Mononuclear cell (primary cell): Measurements from ENCODE around the gene SPATA6. TPM values are rescaled to one million over a fixed set of nuclear protein-coding genes. Genes with fewer than 3 reads are reported as not detected.
A peak's percentile ranks its signal among the peaks of the same experiment; 100 is the strongest.
"Not testable (repeated sequence)": the region's sequence is repeated elsewhere in the genome, so short reads cannot be mapped to it uniquely, and the experiment has no call there.

Experiments
- H3K27me3 ChIP-seq: 2 replicates; pipeline ENCODE4 v1.6.0; 2011; ENCODE audit warnings: low read length, control low read depth; ENCODE audit not compliant: insufficient read depth
- H3K4me1 ChIP-seq: 2 replicates; pipeline ENCODE4 v1.5.1; 2011; ENCODE audit warnings: mild to moderate bottlenecking, low read length, control low read depth; ENCODE audit not compliant: insufficient read depth
- H3K4me3 ChIP-seq: 2 replicates; pipeline ENCODE4 v1.5.1; 2011; ENCODE audit warnings: mild to moderate bottlenecking, low read length, moderate library complexity
- H3K9me3 ChIP-seq: 2 replicates; pipeline ENCODE4 v1.5.1; 2011; ENCODE audit warnings: low read depth, mild to moderate bottlenecking, control low read depth, low read length
- total RNA-seq: library from RNA; depleted of rRNA; stranded (reverse); fragments of >200 nt; gene quantifications from one replicate; pipeline ENCODE4 v1.2.3, GENCODE V29; 2012

SPATA6 gene
- total RNA-seq, 1 donor, result 4.7 TPM

- Histone ChIP-seq H3K4me3 (peak overlapping the region; percentile 58), H3K4me1 (peaks cover 27% of the 10 kb centered on the region), H3K27me3 (no peaks in the 10 kb centered on the region), H3K9me3 (no peaks in the 10 kb centered on the region)
Observed at GRCh38 chr1:48472638-48473037, 634 bp upstream of the SPATA6 start.

GRCh38 chr1:48470950-48471690 lies 884 bp downstream of the SPATA6 start:
- Histone ChIP-seq H3K4me3 (peak overlapping the region; percentile 58), H3K9me3 (no peaks in the 10 kb centered on the region), H3K27me3 (no peaks in the 10 kb centered on the region), H3K4me1 (peaks cover 27% of the 10 kb centered on the region)

GRCh38 chr1:48470481-48470855 lies 1.5 kb downstream of the SPATA6 start:
- Histone ChIP-seq H3K4me1 (peaks cover 27% of the 10 kb centered on the region), H3K27me3 (no peaks in the 10 kb centered on the region), H3K9me3 (no peaks in the 10 kb centered on the region), H3K4me3 (no peak overlapping the region)

GRCh38 chr1:48469616-48470480 lies 2.2 kb downstream of the SPATA6 start:
- H3K4me1 ChIP-seq, result peaks cover 27% of the 10 kb centered on the region
- H3K9me3 ChIP-seq, result no peaks in the 10 kb centered on the region
- no peak overlapping the region for H3K4me3 ChIP-seq
- H3K27me3 ChIP-seq, result no peaks in the 10 kb centered on the region

- no peaks in the 10 kb centered on the region for H3K9me3 ChIP-seq
- H3K4me3 ChIP-seq, result no peak overlapping the region
- peaks cover 21% of the 10 kb centered on the region for H3K4me1 ChIP-seq
Observed at GRCh38 chr1:48466594-48466993, 5.4 kb downstream of the SPATA6 start.

GRCh38 chr1:48462716-48463302 lies 9.2 kb downstream of the SPATA6 start:
- Histone ChIP-seq H3K4me3 (no peak overlapping the region), H3K27me3 (no peaks in the 10 kb centered on the region), H3K9me3 (no peaks in the 10 kb centered on the region), H3K4me1 (no peaks in the 10 kb centered on the region)

More at GRCh38 chr1:48466594-48466993, 5.4 kb downstream of the SPATA6 start:
- H3K27me3 ChIP-seq, result no peaks in the 10 kb centered on the region

- no peaks in the 10 kb centered on the region for H3K27me3 ChIP-seq
- no peak overlapping the region for H3K4me3 ChIP-seq
- no peaks in the 10 kb centered on the region for H3K9me3 ChIP-seq
- H3K4me1 ChIP-seq, result no peaks in the 10 kb centered on the region
Observed at GRCh38 chr1:48450505-48450904, 21.5 kb downstream of the SPATA6 start.

- H3K9me3 ChIP-seq, result no peaks in the 10 kb centered on the region
- H3K4me3 ChIP-seq, result no peak overlapping the region
- no peaks in the 10 kb centered on the region for H3K27me3 ChIP-seq
- no peaks in the 10 kb centered on the region for H3K4me1 ChIP-seq
Observed at GRCh38 chr1:48448932-48449331, 23.1 kb downstream of the SPATA6 start.

- H3K4me1 ChIP-seq, H3K4me3 ChIP-seq, H3K9me3 ChIP-seq, H3K27me3 ChIP-seq: not testable (repeated sequence)
Observed at GRCh38 chr1:48444186-48444585, 27.8 kb downstream of the SPATA6 start.

- Histone ChIP-seq H3K9me3 (no peaks in the 10 kb centered on the region), H3K4me3 (no peak overlapping the region)
Observed at GRCh38 chr1:48442864-48443619, 29.0 kb downstream of the SPATA6 start.

GRCh38 chr1:48440786-48441185 lies 31.2 kb downstream of the SPATA6 start:
- not testable (repeated sequence) for H3K9me3 ChIP-seq, H3K4me3 ChIP-seq, H3K27me3 ChIP-seq, H3K4me1 ChIP-seq

More at GRCh38 chr1:48442864-48443619, 29.0 kb downstream of the SPATA6 start:
- H3K4me1 ChIP-seq, result no peaks in the 10 kb centered on the region
- H3K27me3 ChIP-seq, result no peaks in the 10 kb centered on the region

GRCh38 chr1:48439380-48439779 lies 32.6 kb downstream of the SPATA6 start:
- no peaks in the 10 kb centered on the region for H3K27me3 ChIP-seq
- H3K4me1 ChIP-seq, result no peaks in the 10 kb centered on the region
- H3K4me3 ChIP-seq, result no peak overlapping the region
- H3K9me3 ChIP-seq, result no peaks in the 10 kb centered on the region

GRCh38 chr1:48437379-48437778 lies 34.6 kb downstream of the SPATA6 start:
- H3K4me3 ChIP-seq, result not testable (repeated sequence)

GRCh38 chr1:48435312-48436002 lies 36.5 kb downstream of the SPATA6 start:
- H3K4me3 ChIP-seq, H3K4me1 ChIP-seq, H3K9me3 ChIP-seq, H3K27me3 ChIP-seq: not testable (repeated sequence)

More at GRCh38 chr1:48437379-48437778, 34.6 kb downstream of the SPATA6 start:
- H3K4me1 ChIP-seq, H3K27me3 ChIP-seq, H3K9me3 ChIP-seq: not testable (repeated sequence)
